Hepatocyte (in vitro differentiated cells): Measurements from ENCODE around the gene MAST2.

Experiments used
- CTCF ChIP-seq: fragments of 200-600 bp; sonication (generic); IDR thresholded peaks from 2 replicates; pipeline ENCODE4 v1.5.1; 2016; ENCODE audit warnings: antibody characterized with exemption, mild to moderate bottlenecking; ENCODE audit not compliant: poor library complexity
- EZH2 ChIP-seq: fragments of 200-600 bp; sonication (generic); IDR thresholded peaks from 2 replicates; pipeline ENCODE4 v1.6.1; 2016; ENCODE audit warnings: antibody characterized with exemption, mild to moderate bottlenecking, borderline replicate concordance

DNA sequence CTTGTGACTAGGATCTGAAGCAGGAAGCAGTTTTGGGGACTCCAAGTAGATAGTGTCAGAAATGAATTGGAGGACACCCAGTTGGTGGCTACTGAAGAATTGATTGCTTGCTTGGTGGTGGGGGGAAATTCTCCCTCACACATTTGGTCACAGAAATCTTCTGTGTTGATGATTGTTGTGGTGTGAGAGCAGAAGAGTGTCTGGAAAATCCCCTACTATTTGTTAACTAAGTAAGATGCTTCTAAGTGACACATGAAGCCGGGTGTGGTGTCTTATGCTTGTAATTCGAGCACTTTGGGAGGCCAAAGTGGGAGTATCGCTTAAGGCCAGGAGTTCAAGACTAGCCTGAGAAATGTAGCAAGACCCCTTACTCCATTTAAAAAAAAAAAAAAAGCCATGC is 30.4 kb upstream of the MAST2 start:
- TF ChIP-seq CTCF, result no peak
- no peak for TF ChIP-seq EZH2
